ENCODE measurements around the gene IL17D.
A peak's percentile ranks its signal among the peaks of the same experiment; 100 is the strongest.

Gene IL17D

GRCh38 chr13:20686863-20687579 lies 16.5 kb upstream of the IL17D start:
- H3K27me3 ChIP-seq (replicated peaks in 2 of 5; ENCODE audit: control insufficient read depth in 4 of 5, insufficient read depth in 5 of 5, low read length in 4 of 5), result no peaks in the 10 kb centered on the region
- 100% methylated on average over 4 of the region's 4 CpGs for WGBS (ENCODE audit: insufficient coverage)
- H3K4me3 ChIP-seq (ENCODE audit: control insufficient read depth in 1 of 7, extremely low read depth in 1 of 7, insufficient read depth in 4 of 7, low read depth in 2 of 7, low read length in 6 of 7), result no peak overlapping the region
- CTCF ChIA-PET, result no interaction called here
- no peaks in the 10 kb centered on the region for H3K9me3 ChIP-seq (ENCODE audit: control extremely low read depth in 1 of 5, control insufficient read depth in 4 of 5, insufficient read depth in 2 of 5, low read depth in 1 of 5, low read length in 4 of 5)
- POLR2A ChIA-PET, result no interaction called here
- DNase-seq, result no peak
- H3K36me3 ChIP-seq (ENCODE audit: control insufficient read depth in 4 of 4, insufficient read depth in 4 of 4, low read length in 3 of 4), result no peaks in the 10 kb centered on the region
- H3K4me1 ChIP-seq (ENCODE audit: control extremely low read depth in 1 of 4, control insufficient read depth in 4 of 4, insufficient read depth in 4 of 4, low read length in 3 of 4), result no peaks in the 10 kb centered on the region
- no peak overlapping the region for H3K27ac ChIP-seq (ENCODE audit: insufficient read depth in 1 of 2, low read depth in 1 of 2, low read length in 2 of 2, poor library complexity in 1 of 2, severe bottlenecking in 2 of 2)

DNA sequence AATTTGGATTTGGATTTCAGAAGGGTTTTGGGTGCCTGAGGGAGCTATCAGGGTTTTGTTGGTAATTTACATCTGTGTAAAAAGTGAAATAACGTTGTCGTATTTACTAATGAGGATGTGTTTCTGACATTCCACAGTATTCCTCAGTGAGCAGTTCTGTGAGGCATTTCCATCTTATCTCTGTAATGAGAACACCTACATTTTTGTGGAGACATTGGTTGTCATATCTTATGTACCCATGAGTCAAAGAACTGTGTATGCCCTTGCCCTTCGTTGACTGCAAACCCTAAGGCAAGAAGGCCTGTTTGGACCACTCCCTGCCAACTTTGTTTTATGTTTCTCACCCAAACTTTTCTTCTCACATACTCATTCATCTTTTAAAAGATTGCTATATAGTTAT lies 14.2 kb upstream of the IL17D start:
- Histone ChIP-seq H3K4me3 (ENCODE audit: control insufficient read depth in 1 of 7, extremely low read depth in 1 of 7, insufficient read depth in 4 of 7, low read depth in 2 of 7, low read length in 6 of 7) (no peak overlapping the region), H3K36me3 (ENCODE audit: control insufficient read depth in 4 of 4, insufficient read depth in 4 of 4, low read length in 3 of 4) (peaks cover 0 to 2% (median 0%) of the 10 kb centered on the region in 4 experiments), H3K27ac (ENCODE audit: insufficient read depth in 1 of 2, low read depth in 1 of 2, low read length in 2 of 2, poor library complexity in 1 of 2, severe bottlenecking in 2 of 2) (no peak overlapping the region), H3K4me1 (ENCODE audit: control extremely low read depth in 1 of 4, control insufficient read depth in 4 of 4, insufficient read depth in 4 of 4, low read length in 3 of 4) (no peaks in the 10 kb centered on the region), H3K27me3 (replicated peaks in 2 of 5; ENCODE audit: control insufficient read depth in 4 of 5, insufficient read depth in 5 of 5, low read length in 4 of 5) (no peaks in the 10 kb centered on the region), H3K9me3 (ENCODE audit: control extremely low read depth in 1 of 5, control insufficient read depth in 4 of 5, insufficient read depth in 2 of 5, low read depth in 1 of 5, low read length in 4 of 5) (no peaks in the 10 kb centered on the region)
- ChIA-PET POLR2A (no interaction called here), CTCF (interaction anchor here (1.5 kb wide), 1 partner anchor 55 kb away, joined by 3 read pairs; no protein-coding TSS in a partner anchor)
- DNase-seq, result no peak
- WGBS (ENCODE audit: insufficient coverage), result 100% methylated on average over 2 of the region's 3 CpGs

- WGBS (ENCODE audit: insufficient coverage), result no CpG with 5 or more reads among the region's 4 CpGs
- Histone ChIP-seq H3K36me3 (ENCODE audit: control insufficient read depth in 4 of 4, insufficient read depth in 4 of 4, low read length in 3 of 4) (peaks cover 0 to 2% (median 0%) of the 10 kb centered on the region in 4 experiments), H3K4me3 (ENCODE audit: control insufficient read depth in 1 of 7, extremely low read depth in 1 of 7, insufficient read depth in 4 of 7, low read depth in 2 of 7, low read length in 6 of 7) (no peak overlapping the region), H3K27me3 (replicated peaks in 2 of 5; ENCODE audit: control insufficient read depth in 4 of 5, insufficient read depth in 5 of 5, low read length in 4 of 5) (no peaks in the 10 kb centered on the region), H3K9me3 (ENCODE audit: control extremely low read depth in 1 of 5, control insufficient read depth in 4 of 5, insufficient read depth in 2 of 5, low read depth in 1 of 5, low read length in 4 of 5) (peaks cover 0 to 4% (median 0%) of the 10 kb centered on the region in 5 experiments), H3K4me1 (ENCODE audit: control extremely low read depth in 1 of 4, control insufficient read depth in 4 of 4, insufficient read depth in 4 of 4, low read length in 3 of 4) (peaks cover 0 to 8% (median 7%) of the 10 kb centered on the region in 4 experiments), H3K27ac (ENCODE audit: insufficient read depth in 1 of 2, low read depth in 1 of 2, low read length in 2 of 2, poor library complexity in 1 of 2, severe bottlenecking in 2 of 2) (no peak overlapping the region)
- CTCF ChIA-PET, result no interaction called here
- no peak for DNase-seq
- POLR2A ChIA-PET, result interaction anchor here (1.1 kb wide), 1 partner anchor 12 kb away, joined by 3 read pairs; no protein-coding TSS in a partner anchor
Observed at GRCh38 chr13:20691616-20692015, 11.9 kb upstream of the IL17D start.

DNA sequence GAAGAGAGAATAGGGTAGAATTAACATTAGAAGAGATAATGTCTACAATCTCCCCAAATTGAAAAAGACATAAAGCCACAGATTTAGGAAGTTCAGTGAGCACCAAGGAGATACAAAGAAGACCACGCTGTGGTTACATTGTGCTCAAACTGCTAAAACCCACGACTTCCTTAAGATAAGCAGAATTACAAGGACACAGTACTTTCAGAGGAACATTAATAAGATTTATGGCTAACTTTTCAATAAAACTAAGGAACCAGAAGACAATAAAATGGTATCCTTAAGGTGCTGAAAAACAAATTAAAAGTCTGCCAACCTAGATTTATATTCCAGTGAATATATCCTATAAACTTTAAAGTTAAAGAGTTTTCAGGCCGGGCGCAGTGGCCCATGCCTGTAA lies 7.4 kb upstream of the IL17D start:
- 100% methylated on average over 2 of the region's 4 CpGs for WGBS (ENCODE audit: insufficient coverage)

DNA sequence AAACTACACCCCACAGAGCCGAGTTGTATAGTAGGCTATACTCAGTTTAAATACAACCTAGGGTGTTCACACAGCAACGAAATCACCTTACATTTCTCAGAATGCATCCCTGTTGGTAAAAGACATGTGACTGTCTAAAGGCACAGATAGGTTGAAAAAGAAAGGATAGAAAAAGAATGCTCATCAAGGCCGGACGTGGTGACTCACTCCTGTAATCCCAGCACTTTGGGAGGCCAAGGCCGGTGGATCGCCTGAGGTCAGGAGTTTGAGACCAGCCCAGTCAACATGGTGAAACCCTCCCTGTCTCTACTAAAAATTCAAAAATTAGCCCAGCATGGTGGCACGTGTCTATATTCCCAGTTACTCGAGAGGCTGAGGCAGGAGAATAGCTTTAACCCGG lies 3.8 kb upstream of the IL17D start:
- no peak overlapping the region for H3K4me3 ChIP-seq (ENCODE audit: control insufficient read depth in 1 of 7, extremely low read depth in 1 of 7, insufficient read depth in 4 of 7, low read depth in 2 of 7, low read length in 6 of 7)
- no peak for DNase-seq
- POLR2A ChIA-PET, result no interaction called here
- peaks cover 0 to 4% (median 0%) of the 10 kb centered on the region in 5 experiments for H3K9me3 ChIP-seq (ENCODE audit: control extremely low read depth in 1 of 5, control insufficient read depth in 4 of 5, insufficient read depth in 2 of 5, low read depth in 1 of 5, low read length in 4 of 5)
- H3K27ac ChIP-seq (ENCODE audit: insufficient read depth in 1 of 2, low read depth in 1 of 2, low read length in 2 of 2, poor library complexity in 1 of 2, severe bottlenecking in 2 of 2), result no peak overlapping the region
- 94% methylated on average over 6 of the region's 9 CpGs for WGBS (ENCODE audit: insufficient coverage)
- no peaks in the 10 kb centered on the region for H3K36me3 ChIP-seq (ENCODE audit: control insufficient read depth in 4 of 4, insufficient read depth in 4 of 4, low read length in 3 of 4)
- H3K27me3 ChIP-seq (replicated peaks in 2 of 5; ENCODE audit: control insufficient read depth in 4 of 5, insufficient read depth in 5 of 5, low read length in 4 of 5), result no peaks in the 10 kb centered on the region
- peaks cover 11 to 30% (median 21%) of the 10 kb centered on the region in 4 experiments for H3K4me1 ChIP-seq (ENCODE audit: control extremely low read depth in 1 of 4, control insufficient read depth in 4 of 4, insufficient read depth in 4 of 4, low read length in 3 of 4)
- CTCF ChIA-PET, result no interaction called here

More for the DNA sequence above, 7.4 kb upstream of the IL17D start:
- POLR2A ChIA-PET, result interaction anchor here (0.7 kb wide), 1 partner anchor 27 kb away, joined by 3 read pairs; no protein-coding TSS in a partner anchor
- Histone ChIP-seq H3K9me3 (ENCODE audit: control extremely low read depth in 1 of 5, control insufficient read depth in 4 of 5, insufficient read depth in 2 of 5, low read depth in 1 of 5, low read length in 4 of 5) (peaks cover 0 to 4% (median 0%) of the 10 kb centered on the region in 5 experiments), H3K4me1 (ENCODE audit: control extremely low read depth in 1 of 4, control insufficient read depth in 4 of 4, insufficient read depth in 4 of 4, low read length in 3 of 4) (peaks cover 0 to 10% (median 7%) of the 10 kb centered on the region in 4 experiments), H3K4me3 (ENCODE audit: control insufficient read depth in 1 of 7, extremely low read depth in 1 of 7, insufficient read depth in 4 of 7, low read depth in 2 of 7, low read length in 6 of 7) (no peak overlapping the region), H3K27ac (ENCODE audit: insufficient read depth in 1 of 2, low read depth in 1 of 2, low read length in 2 of 2, poor library complexity in 1 of 2, severe bottlenecking in 2 of 2) (no peak overlapping the region), H3K36me3 (ENCODE audit: control insufficient read depth in 4 of 4, insufficient read depth in 4 of 4, low read length in 3 of 4) (peaks cover 0 to 2% (median 0%) of the 10 kb centered on the region in 4 experiments), H3K27me3 (replicated peaks in 2 of 5; ENCODE audit: control insufficient read depth in 4 of 5, insufficient read depth in 5 of 5, low read length in 4 of 5) (no peaks in the 10 kb centered on the region)
- peak; percentile 32 to 82 (median 66) for DNase-seq
- CTCF ChIA-PET, result no interaction called here

DNA sequence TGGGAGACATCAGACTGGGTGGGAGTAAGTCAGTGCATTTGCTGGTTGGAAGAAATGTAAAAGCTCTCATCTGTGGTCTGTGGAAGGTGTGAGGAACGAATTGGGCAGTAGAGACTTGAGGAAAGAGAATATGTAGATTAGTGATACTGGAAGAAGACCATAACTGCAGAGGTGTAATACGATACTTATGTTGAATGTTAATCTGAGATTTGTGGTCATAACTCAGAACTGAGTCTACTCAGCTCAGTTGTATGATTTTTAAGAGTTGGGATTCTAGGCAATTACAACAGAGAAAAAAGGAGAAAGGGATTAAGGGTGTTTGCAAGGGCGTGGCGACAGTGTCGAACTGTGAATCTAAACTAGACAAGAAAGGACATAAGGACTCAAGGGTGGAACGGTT lies 3.2 kb upstream of the IL17D start:
- Histone ChIP-seq H3K27me3 (replicated peaks in 2 of 5; ENCODE audit: control insufficient read depth in 4 of 5, insufficient read depth in 5 of 5, low read length in 4 of 5) (no peaks in the 10 kb centered on the region), H3K4me3 (ENCODE audit: control insufficient read depth in 1 of 7, extremely low read depth in 1 of 7, insufficient read depth in 4 of 7, low read depth in 2 of 7, low read length in 6 of 7) (no peak overlapping the region), H3K9me3 (ENCODE audit: control extremely low read depth in 1 of 5, control insufficient read depth in 4 of 5, insufficient read depth in 2 of 5, low read depth in 1 of 5, low read length in 4 of 5) (no peaks in the 10 kb centered on the region), H3K36me3 (ENCODE audit: control insufficient read depth in 4 of 4, insufficient read depth in 4 of 4, low read length in 3 of 4) (no peaks in the 10 kb centered on the region), H3K27ac (ENCODE audit: insufficient read depth in 1 of 2, low read depth in 1 of 2, low read length in 2 of 2, poor library complexity in 1 of 2, severe bottlenecking in 2 of 2) (no peak overlapping the region), H3K4me1 (ENCODE audit: control extremely low read depth in 1 of 4, control insufficient read depth in 4 of 4, insufficient read depth in 4 of 4, low read length in 3 of 4) (peaks cover 11 to 31% (median 21%) of the 10 kb centered on the region in 4 experiments)
- no peak for DNase-seq
- ChIA-PET CTCF (interaction anchor here (0.9 kb wide), 1 partner anchor 77 kb away, joined by 3 read pairs; no protein-coding TSS in a partner anchor), POLR2A (no interaction called here)
- 91% methylated on average over 6 of the region's 6 CpGs for WGBS (ENCODE audit: insufficient coverage)

- Histone ChIP-seq H3K36me3 (ENCODE audit: control insufficient read depth in 4 of 4, insufficient read depth in 4 of 4, low read length in 3 of 4) (no peaks in the 10 kb centered on the region), H3K4me1 (ENCODE audit: control extremely low read depth in 1 of 4, control insufficient read depth in 4 of 4, insufficient read depth in 4 of 4, low read length in 3 of 4) (peaks cover 4 to 24% (median 18%) of the 10 kb centered on the region in 4 experiments), H3K4me3 (ENCODE audit: control insufficient read depth in 1 of 7, extremely low read depth in 1 of 7, insufficient read depth in 4 of 7, low read depth in 2 of 7, low read length in 6 of 7) (no peak overlapping the region), H3K9me3 (ENCODE audit: control extremely low read depth in 1 of 5, control insufficient read depth in 4 of 5, insufficient read depth in 2 of 5, low read depth in 1 of 5, low read length in 4 of 5) (no peaks in the 10 kb centered on the region), H3K27me3 (replicated peaks in 2 of 5; ENCODE audit: control insufficient read depth in 4 of 5, insufficient read depth in 5 of 5, low read length in 4 of 5) (no peaks in the 10 kb centered on the region), H3K27ac (ENCODE audit: insufficient read depth in 1 of 2, low read depth in 1 of 2, low read length in 2 of 2, poor library complexity in 1 of 2, severe bottlenecking in 2 of 2) (no peak overlapping the region)
- no peak for DNase-seq
- WGBS (ENCODE audit: insufficient coverage), result 100% methylated on average over 2 of the region's 3 CpGs
- ChIA-PET POLR2A (no interaction called here), CTCF (interaction anchor here (1.2 to 1.9 kb wide), 4 partner anchors 13 to 208 kb away, joined by 4 to 6 read pairs (median 4); no protein-coding TSS in a partner anchor)
Observed at GRCh38 chr13:20701461-20701860, 2.0 kb upstream of the IL17D start.
